Uterus (tissue), 2 donors: Measurements from ENCODE around the gene RTRAF.

Experiments used
- CTCF ChIP-seq, 4 experiments: fragments of 200-600 bp in 2 of 4; fragments of 450-650 bp in 2 of 4; sonication (generic) in 2 of 4; IDR thresholded peaks; one replicate each; pipeline ENCODE4 v1.5.1; 2016 to 2019; ENCODE audit warnings: antibody characterized with exemption in 4 of 4, mild to moderate bottlenecking in 2 of 4, moderate library complexity in 1 of 4
- POLR2A ChIP-seq, 2 donors: fragments of 450-650 bp; IDR thresholded peaks; one replicate each; pipeline ENCODE4 v1.6.1; 2016; ENCODE audit warnings: antibody characterized with exemption in 2 of 2, mild to moderate bottlenecking in 1 of 2, moderate library complexity in 1 of 2

GRCh38 chr14:51978681-51979085 lies 10.7 kb upstream of the RTRAF start:
- TF ChIP-seq CTCF (IDR thresholded peaks at IDR 0.05) (no peak), POLR2A (IDR thresholded peaks at IDR 0.05) (no peak)
